Naive thymus-derived CD4-positive, alpha-beta T cell (primary cell): ENCODE measurements around the gene RNASE2. TPM values are rescaled to one million over a fixed set of nuclear protein-coding genes. Genes with fewer than 3 reads are reported as not detected.
A peak's percentile ranks its signal among the peaks of the same experiment; 100 is the strongest.
"Not testable (repeated sequence)": the region's sequence is repeated elsewhere in the genome, so short reads cannot be mapped to it uniquely, and the experiment has no call there.

Source experiments
- ATAC-seq: fragments of 150-1000 bp; cut with Tn5 transposase; 2 replicates; pipeline ENCODE4 v1.10.0; 2021; ENCODE audit warnings: mild to moderate bottlenecking, moderate library complexity
- CTCF ChIA-PET: fragments of 350-600 bp; sonication (Branson Sonifier 250); formaldehyde crosslinking; loops from one replicate; lab custom pipeline; 2021; ENCODE audit warnings: antibody characterized with exemption; lab: Charles Lee
- POLR2A ChIA-PET: fragments of 350-600 bp; sonication (Branson Sonifier 250); formaldehyde crosslinking; loops from one replicate; lab custom pipeline; 2021; ENCODE audit warnings: antibody characterized with exemption, inconsistent platforms; lab: Charles Lee
- DNase-seq, 9 donors: peaks; one replicate each; pipeline versions ENCODE4 v3.0.0 to v3.0.0-alpha.2; 2020 to 2022; ENCODE audit warnings: mixed read lengths in 1 of 9
- H3K27ac ChIP-seq: one replicate; pipeline ENCODE4 v1.7.0; 2013; ENCODE audit warnings: mild to moderate bottlenecking, low read depth, low read length, moderate library complexity
- H3K27me3 ChIP-seq, 2 donors: one replicate each; pipeline ENCODE4 v1.7.0; 2013; ENCODE audit warnings: low read length in 2 of 2, mild to moderate bottlenecking in 2 of 2, moderate library complexity in 2 of 2; ENCODE audit not compliant: control insufficient read depth in 2 of 2, insufficient read depth in 2 of 2
- H3K36me3 ChIP-seq, 3 experiments: 1 replicate in 2 of 3; 2 replicates in 1 of 3; pipeline ENCODE4 v1.7.0; 2013; ENCODE audit warnings: low read length in 3 of 3, mild to moderate bottlenecking in 3 of 3, moderate library complexity in 1 of 3; ENCODE audit not compliant: insufficient read depth in 3 of 3, control insufficient read depth in 2 of 3
- H3K4me1 ChIP-seq, 2 donors: one replicate each; pipeline ENCODE4 v1.7.0; 2013; ENCODE audit warnings: low read length in 2 of 2, mild to moderate bottlenecking in 2 of 2, moderate library complexity in 1 of 2; ENCODE audit not compliant: control insufficient read depth in 2 of 2, insufficient read depth in 2 of 2
- H3K4me3 ChIP-seq: 2 replicates; pipeline ENCODE4 v1.7.0; 2013; ENCODE audit warnings: mild to moderate bottlenecking, low read length
- H3K9me3 ChIP-seq, 3 experiments: 1 replicate in 2 of 3; 2 replicates in 1 of 3; pipeline ENCODE4 v1.7.0; 2013; ENCODE audit warnings: low read length in 3 of 3; ENCODE audit not compliant: control insufficient read depth in 2 of 3
- H3K27ac Mint-ChIP-seq, 9 donors: one replicate each; pipeline ENCODE4 v1.8.0; 2020 to 2022; ENCODE audit warnings: mixed read lengths in 9 of 9, mild to moderate bottlenecking in 8 of 9, moderate library complexity in 5 of 9, inconsistent platforms in 2 of 9
- H3K27me3 Mint-ChIP-seq, 5 donors: one replicate each; pipeline ENCODE4 v1.8.0; 2021 to 2022; ENCODE audit warnings: mixed read lengths in 5 of 5, mild to moderate bottlenecking in 1 of 5
- H3K36me3 Mint-ChIP-seq, 5 donors: one replicate each; pipeline ENCODE4 v1.8.0; 2020 to 2022; ENCODE audit warnings: mixed read lengths in 5 of 5, mild to moderate bottlenecking in 3 of 5, inconsistent platforms in 1 of 5
- H3K4me1 Mint-ChIP-seq, 7 donors: one replicate each; pipeline ENCODE4 v1.8.0; 2020 to 2022; ENCODE audit warnings: mixed read lengths in 7 of 7, mild to moderate bottlenecking in 3 of 7, inconsistent platforms in 1 of 7
- H3K4me3 Mint-ChIP-seq, 10 donors: one replicate each; pipeline ENCODE4 v1.8.0; 2020 to 2022; ENCODE audit warnings: mild to moderate bottlenecking in 10 of 10, mixed read lengths in 10 of 10, moderate library complexity in 6 of 10, inconsistent platforms in 2 of 10
- H3K9me3 Mint-ChIP-seq, 11 donors: one replicate each; pipeline ENCODE4 v1.8.0; 2020 to 2022; ENCODE audit warnings: mixed read lengths in 11 of 11, mild to moderate bottlenecking in 4 of 11, inconsistent platforms in 1 of 11, moderate library complexity in 1 of 11
- intact Hi-C, 2 donors: fragments of 100-400 bp; cut with micrococcal nuclease; formaldehyde crosslinking; loops; one replicate each; pipeline ENCODE4 v1.15.1; 2023
- polyA plus RNA-seq, 2 donors: library from polyadenylated mRNA; unstranded; fragments of 300-500 nt; fragmentation: Illumina TruSeq; gene quantifications; one replicate each; pipeline ENCODE4 v1.2.3, GENCODE V29; 2021
- total RNA-seq, 6 experiments: library from RNA in 5 of 6; stranded (reverse) in 5 of 6; gene quantifications; 1 replicate in 5 of 6; 2 replicates in 1 of 6; pipeline ENCODE4 v1.2.3 and lab custom pipeline; 2021 to 2026

Gene RNASE2
- total and polyA plus RNA-seq, 7 experiments from 2014 or later, result 0.30 to 22.4 (median 2.5) TPM; not detected in 4

GRCh38 chr14:20934148-20934762 lies 21.0 kb upstream of the RNASE2 start:
- Mint-ChIP-seq H3K4me1 (peaks cover 0 to 2% (median 0%) of the 10 kb centered on the region in 7 donors), H3K4me3 (no peak overlapping the region), H3K27me3 (peaks cover 0 to 8% (median 7%) of the 10 kb centered on the region in 5 donors), H3K27ac (no peak overlapping the region), H3K36me3 (no peaks in the 10 kb centered on the region), H3K9me3 (peaks cover 0 to 2% (median 0%) of the 10 kb centered on the region in 11 donors)
- ChIA-PET POLR2A (no interaction called here), CTCF (no interaction called here)
- Histone ChIP-seq H3K4me1 (no peaks in the 10 kb centered on the region), H3K36me3 (no peaks in the 10 kb centered on the region), H3K27ac (no peak overlapping the region), H3K9me3 (no peaks in the 10 kb centered on the region), H3K27me3 (no peaks in the 10 kb centered on the region), H3K4me3 (no peak overlapping the region)
- ATAC-seq (no peak), DNase-seq (peak in 4 of 9 donors; percentile 4 to 27 (median 10))
- intact Hi-C loops, result no loop called here

- intact Hi-C loops, result no loop called here
- Histone ChIP-seq H3K27ac (no peak overlapping the region), H3K4me3 (no peak overlapping the region), H3K9me3 (no peaks in the 10 kb centered on the region), H3K27me3 (no peaks in the 10 kb centered on the region), H3K36me3 (no peaks in the 10 kb centered on the region), H3K4me1 (no peaks in the 10 kb centered on the region)
- POLR2A ChIA-PET, result no interaction called here
- Mint-ChIP-seq H3K4me1 (peaks cover 0 to 2% (median 0%) of the 10 kb centered on the region in 7 donors), H3K27me3 (peaks cover 0 to 8% (median 3%) of the 10 kb centered on the region in 5 donors), H3K4me3 (no peak overlapping the region), H3K36me3 (no peaks in the 10 kb centered on the region), H3K27ac (peak overlapping the region in 1 of 9 donors; percentile 53), H3K9me3 (peaks cover 0 to 2% (median 0%) of the 10 kb centered on the region in 11 donors)
- CTCF ChIA-PET, result no interaction called here
- no peak for DNase-seq
- ATAC-seq, result no peak
Measured at GRCh38 chr14:20935303-20935984, 19.8 kb upstream of the RNASE2 start.

- DNase-seq, H3K36me3 Mint-ChIP-seq, H3K9me3 ChIP-seq, POLR2A ChIA-PET, H3K9me3 Mint-ChIP-seq, intact Hi-C loops, H3K4me1 Mint-ChIP-seq, H3K4me1 ChIP-seq, H3K36me3 ChIP-seq, H3K4me3 ChIP-seq, H3K27me3 ChIP-seq, CTCF ChIA-PET, H3K27ac ChIP-seq: not testable (repeated sequence)
- Mint-ChIP-seq H3K27me3 (peaks cover 11 to 28% (median 15%) of the 10 kb centered on the region in 5 donors), H3K4me3 (peak overlapping the region in 2 of 10 donors; percentile 17 to 25), H3K27ac (peak overlapping the region in 1 of 9 donors; percentile 48)
- ATAC-seq, result peak; percentile 69
Measured at GRCh38 chr14:20945146-20945545, 10.1 kb upstream of the RNASE2 start.

GRCh38 chr14:20946707-20947106 lies 8.6 kb upstream of the RNASE2 start:
- CTCF ChIA-PET, H3K4me3 Mint-ChIP-seq: not testable (repeated sequence)

GRCh38 chr14:20955538-20955873 lies 219 bp downstream of the RNASE2 start:
- H3K27ac Mint-ChIP-seq, result peak overlapping the region in 1 of 9 donors; percentile 0
- peaks cover 0 to 25% (median 18%) of the 10 kb centered on the region in 5 donors for H3K27me3 Mint-ChIP-seq
- H3K27me3 ChIP-seq, intact Hi-C loops, H3K36me3 Mint-ChIP-seq, H3K9me3 ChIP-seq, H3K4me3 ChIP-seq, H3K9me3 Mint-ChIP-seq, H3K36me3 ChIP-seq, H3K27ac ChIP-seq, DNase-seq, H3K4me1 ChIP-seq, POLR2A ChIA-PET, CTCF ChIA-PET: not testable (repeated sequence)
- peak; percentile 37 for ATAC-seq
- peaks cover 11 to 18% (median 16%) of the 10 kb centered on the region in 7 donors for H3K4me1 Mint-ChIP-seq
- peak overlapping the region in 2 of 10 donors; percentile 13 to 17 for H3K4me3 Mint-ChIP-seq

More at GRCh38 chr14:20946707-20947106, 8.6 kb upstream of the RNASE2 start:
- H3K36me3 Mint-ChIP-seq, intact Hi-C loops, H3K4me1 Mint-ChIP-seq, H3K27ac ChIP-seq, POLR2A ChIA-PET, H3K36me3 ChIP-seq, H3K9me3 Mint-ChIP-seq, H3K27ac Mint-ChIP-seq, H3K4me1 ChIP-seq, H3K9me3 ChIP-seq, H3K4me3 ChIP-seq, H3K27me3 ChIP-seq, DNase-seq: not testable (repeated sequence)
- H3K27me3 Mint-ChIP-seq, result peaks cover 6 to 27% (median 14%) of the 10 kb centered on the region in 5 donors
- ATAC-seq, result peak; percentile 41

GRCh38 chr14:20956376-20956976 lies 1.2 kb downstream of the RNASE2 start:
- no peaks in the 10 kb centered on the region for H3K27me3 ChIP-seq
- H3K4me3 ChIP-seq, result no peak overlapping the region
- H3K9me3 ChIP-seq, result no peaks in the 10 kb centered on the region
- Mint-ChIP-seq H3K4me1 (peaks cover 19 to 28% (median 22%) of the 10 kb centered on the region in 7 donors), H3K27me3 (peaks cover 0 to 26% (median 18%) of the 10 kb centered on the region in 5 donors), H3K4me3 (peak overlapping the region in 9 of 10 donors; percentile 26 to 76 (median 42)), H3K9me3 (no peaks in the 10 kb centered on the region), H3K27ac (peak overlapping the region in 7 of 9 donors; percentile 0 to 81 (median 9)), H3K36me3 (no peaks in the 10 kb centered on the region)
- H3K36me3 ChIP-seq, result no peaks in the 10 kb centered on the region
- CTCF ChIA-PET, result no interaction called here
- ATAC-seq, result peak; percentile 47
- H3K27ac ChIP-seq, result no peak overlapping the region
- peaks cover 0 to under 1% of the 10 kb centered on the region in 2 donors for H3K4me1 ChIP-seq
- intact Hi-C loops, result loop anchor here in 1 of 2 donors (2.0 kb wide), 1 partner anchor 20 kb away; no protein-coding TSS in a partner anchor
- peak in 6 of 9 donors; percentile 3 to 31 (median 25) for DNase-seq
- POLR2A ChIA-PET, result interaction anchor here (0.6 kb wide), 1 partner anchor 9 kb away, joined by 3 read pairs; no protein-coding TSS in a partner anchor
